ENCODE measurements around the gene WDR72.

DNA sequence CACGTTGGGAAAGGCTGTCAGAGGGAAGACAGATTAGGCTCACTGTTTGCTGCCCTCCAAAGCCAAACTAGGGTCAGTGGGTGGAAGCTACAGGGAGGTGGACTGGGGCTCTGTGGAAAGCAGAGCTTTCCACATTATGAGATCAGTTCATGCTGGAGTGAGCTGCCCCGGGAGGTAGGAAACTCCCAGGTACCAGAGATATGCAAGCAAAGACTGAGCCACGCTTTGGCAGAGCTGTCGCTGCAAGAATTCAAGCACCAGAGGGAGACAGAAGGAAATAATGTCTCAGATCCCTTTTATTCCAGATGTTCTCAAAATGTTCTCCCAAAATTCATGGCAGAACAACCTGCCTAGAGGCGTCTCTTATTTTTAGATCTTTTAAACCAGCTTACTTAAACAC is 286.6 kb downstream of the WDR72 start:
- TF ChIP-seq, protein P1, sequence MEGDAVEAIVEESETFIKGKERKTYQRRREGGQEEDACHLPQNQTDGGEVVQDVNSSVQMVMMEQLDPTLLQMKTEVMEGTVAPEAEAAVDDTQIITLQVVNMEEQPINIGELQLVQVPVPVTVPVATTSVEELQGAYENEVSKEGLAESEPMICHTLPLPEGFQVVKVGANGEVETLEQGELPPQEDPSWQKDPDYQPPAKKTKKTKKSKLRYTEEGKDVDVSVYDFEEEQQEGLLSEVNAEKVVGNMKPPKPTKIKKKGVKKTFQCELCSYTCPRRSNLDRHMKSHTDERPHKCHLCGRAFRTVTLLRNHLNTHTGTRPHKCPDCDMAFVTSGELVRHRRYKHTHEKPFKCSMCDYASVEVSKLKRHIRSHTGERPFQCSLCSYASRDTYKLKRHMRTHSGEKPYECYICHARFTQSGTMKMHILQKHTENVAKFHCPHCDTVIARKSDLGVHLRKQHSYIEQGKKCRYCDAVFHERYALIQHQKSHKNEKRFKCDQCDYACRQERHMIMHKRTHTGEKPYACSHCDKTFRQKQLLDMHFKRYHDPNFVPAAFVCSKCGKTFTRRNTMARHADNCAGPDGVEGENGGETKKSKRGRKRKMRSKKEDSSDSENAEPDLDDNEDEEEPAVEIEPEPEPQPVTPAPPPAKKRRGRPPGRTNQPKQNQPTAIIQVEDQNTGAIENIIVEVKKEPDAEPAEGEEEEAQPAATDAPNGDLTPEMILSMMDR (IDR thresholded peaks at IDR 0.05), result no peak
- TF ChIP-seq EZH2 (IDR thresholded peaks at IDR 0.05; ENCODE audit: borderline replicate concordance, insufficient read depth, low read depth, low read length, poor library complexity, severe bottlenecking), result no peak

Measured in B cell (primary cell).